NCI-H69 (cell line): ENCODE data around the gene WLS.

Experiments used
- DNase-seq: peaks from one replicate; lab custom pipeline; 2025; lab: John Stamatoyannopoulos, UW

Gene WLS

GRCh38 chr1:68085752-68086151, 146.6 kb downstream of the WLS start:
- DNase-seq = no peak

- DNase-seq = no peak
Measured at GRCh38 chr1:68083686-68084085, 148.6 kb downstream of the WLS start.

- DNase-seq = no peak
Measured at GRCh38 chr1:68081775-68082283, 150.5 kb downstream of the WLS start.

GRCh38 chr1:68078647-68079046, 153.7 kb downstream of the WLS start:
- DNase-seq = no peak
